Measurements from ENCODE around the gene BLOC1S1.

- TF ChIP-seq CTCF (conservative IDR thresholded peaks at IDR 0.05; ENCODE audit: low read depth, low read length) = no peak; the same call in 1 of the 2 replicates
- TF ChIP-seq EZH2 (IDR thresholded peaks at IDR 0.05; ENCODE audit: borderline replicate concordance, low read depth, low read length, poor library complexity, severe bottlenecking) = no peak
Observed at GRCh38 chr12:55737581-55738122, 21.8 kb downstream of the BLOC1S1 start.

Data from A673 (cell line).